ENCODE data around the gene RNF182.

The RNF182 gene

DNA sequence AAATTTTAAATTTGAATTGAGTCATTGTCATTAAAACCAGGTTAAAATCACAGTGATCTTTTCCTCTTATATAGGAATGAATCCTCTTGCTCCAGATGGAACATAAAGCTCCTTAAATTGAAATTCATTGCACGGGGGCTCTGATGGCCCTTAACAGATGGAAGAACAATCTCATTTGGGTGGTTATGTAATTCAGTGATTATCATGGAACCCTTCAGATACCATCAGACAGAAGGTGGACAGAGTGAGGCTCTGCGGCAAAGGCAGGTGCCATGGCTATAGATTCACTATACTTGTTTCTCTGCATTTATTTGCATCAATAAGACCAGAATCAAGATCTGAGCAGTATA, 17.8 kb upstream of the RNF182 start:
- H3K9ac ChIP-seq (ENCODE audit: low read length) = no peak overlapping the region
- no peaks in the 10 kb centered on the region for H3K27me3 ChIP-seq (ENCODE audit: control insufficient read depth, insufficient read depth, low read length)
- H3K4me3 ChIP-seq (ENCODE audit: low read length) = no peak overlapping the region
- no peaks in the 10 kb centered on the region for H3K36me3 ChIP-seq (ENCODE audit: control insufficient read depth, low read depth, low read length)
- no peaks in the 10 kb centered on the region for H3K9me3 ChIP-seq (ENCODE audit: control insufficient read depth, low read depth, low read length)
- no peak overlapping the region for H3K27ac ChIP-seq (ENCODE audit: low read length)
- peaks cover 4% of the 10 kb centered on the region for H3K4me1 ChIP-seq (ENCODE audit: control insufficient read depth, low read depth, low read length)

DNA sequence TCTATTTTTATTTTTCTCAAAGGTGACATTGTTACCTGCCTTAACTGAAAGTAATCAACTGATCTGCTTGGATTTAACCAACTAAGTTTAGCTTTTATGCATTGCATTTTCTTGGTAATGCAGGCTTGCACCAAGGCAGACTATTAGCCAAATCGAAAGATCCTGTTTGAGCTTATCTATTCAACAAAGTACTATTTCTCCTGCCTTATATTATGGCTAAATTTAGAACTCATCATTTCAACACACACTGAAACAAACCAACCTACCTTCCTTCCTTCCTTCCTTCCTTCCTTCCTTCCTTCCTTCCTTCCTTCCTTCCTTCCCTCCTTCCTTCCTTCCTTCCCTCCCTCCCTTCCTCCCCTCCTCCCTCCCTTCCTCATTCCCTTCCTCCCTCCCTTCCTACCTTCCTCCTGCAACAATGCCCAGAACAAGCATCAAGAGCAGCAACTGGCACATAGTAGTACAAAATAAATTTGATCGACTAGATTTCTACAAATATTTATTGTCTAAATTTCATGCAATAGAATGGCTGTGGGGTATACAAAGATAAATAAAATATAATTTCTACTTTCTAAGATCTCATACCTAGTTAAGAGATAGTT, 17.0 kb upstream of the RNF182 start:
- Histone ChIP-seq H3K4me3 (ENCODE audit: low read length) (no peak overlapping the region), H3K27me3 (ENCODE audit: control insufficient read depth, insufficient read depth, low read length) (no peaks in the 10 kb centered on the region), H3K27ac (ENCODE audit: low read length) (no peak overlapping the region), H3K9me3 (ENCODE audit: control insufficient read depth, low read depth, low read length) (no peaks in the 10 kb centered on the region), H3K36me3 (ENCODE audit: control insufficient read depth, low read depth, low read length) (no peaks in the 10 kb centered on the region), H3K9ac (ENCODE audit: low read length) (no peak overlapping the region), H3K4me1 (ENCODE audit: control insufficient read depth, low read depth, low read length) (peaks cover 4% of the 10 kb centered on the region)

- Histone ChIP-seq H3K27me3 (ENCODE audit: control insufficient read depth, insufficient read depth, low read length) (no peaks in the 10 kb centered on the region), H3K9me3 (ENCODE audit: control insufficient read depth, low read depth, low read length) (no peaks in the 10 kb centered on the region), H3K4me1 (ENCODE audit: control insufficient read depth, low read depth, low read length) (peaks cover 5% of the 10 kb centered on the region), H3K9ac (ENCODE audit: low read length) (no peak overlapping the region), H3K4me3 (ENCODE audit: low read length) (no peak overlapping the region), H3K27ac (ENCODE audit: low read length) (no peak overlapping the region), H3K36me3 (ENCODE audit: control insufficient read depth, low read depth, low read length) (no peaks in the 10 kb centered on the region)
Observed at GRCh38 chr6:13908955-13909381, 15.8 kb upstream of the RNF182 start.

- Histone ChIP-seq H3K9ac (ENCODE audit: low read length) (no peak overlapping the region), H3K36me3 (ENCODE audit: control insufficient read depth, low read depth, low read length) (no peaks in the 10 kb centered on the region), H3K4me3 (ENCODE audit: low read length) (no peak overlapping the region), H3K4me1 (ENCODE audit: control insufficient read depth, low read depth, low read length) (peaks cover 17% of the 10 kb centered on the region), H3K27me3 (ENCODE audit: control insufficient read depth, insufficient read depth, low read length) (no peaks in the 10 kb centered on the region), H3K27ac (ENCODE audit: low read length) (no peak overlapping the region), H3K9me3 (ENCODE audit: control insufficient read depth, low read depth, low read length) (no peaks in the 10 kb centered on the region)
Observed at GRCh38 chr6:13910443-13910842, 14.3 kb upstream of the RNF182 start.

- no peak overlapping the region for H3K4me3 ChIP-seq (ENCODE audit: low read length)
- H3K27me3 ChIP-seq (ENCODE audit: control insufficient read depth, insufficient read depth, low read length) = no peaks in the 10 kb centered on the region
- H3K9me3 ChIP-seq (ENCODE audit: control insufficient read depth, low read depth, low read length) = no peaks in the 10 kb centered on the region
- peaks cover 22% of the 10 kb centered on the region for H3K4me1 ChIP-seq (ENCODE audit: control insufficient read depth, low read depth, low read length)
- H3K27ac ChIP-seq (ENCODE audit: low read length) = no peak overlapping the region
- H3K36me3 ChIP-seq (ENCODE audit: control insufficient read depth, low read depth, low read length) = no peaks in the 10 kb centered on the region
- H3K9ac ChIP-seq (ENCODE audit: low read length) = no peak overlapping the region
Observed at GRCh38 chr6:13911337-13911736, 13.4 kb upstream of the RNF182 start.

GRCh38 chr6:13913226-13914001, 11.3 kb upstream of the RNF182 start:
- H3K27me3 ChIP-seq (ENCODE audit: control insufficient read depth, insufficient read depth, low read length) = no peaks in the 10 kb centered on the region
- H3K9ac ChIP-seq (ENCODE audit: low read length) = no peak overlapping the region
- no peak overlapping the region for H3K4me3 ChIP-seq (ENCODE audit: low read length)
- H3K9me3 ChIP-seq (ENCODE audit: control insufficient read depth, low read depth, low read length) = no peaks in the 10 kb centered on the region
- peaks cover 22% of the 10 kb centered on the region for H3K4me1 ChIP-seq (ENCODE audit: control insufficient read depth, low read depth, low read length)
- H3K27ac ChIP-seq (ENCODE audit: low read length) = no peak overlapping the region
- no peaks in the 10 kb centered on the region for H3K36me3 ChIP-seq (ENCODE audit: control insufficient read depth, low read depth, low read length)

DNA sequence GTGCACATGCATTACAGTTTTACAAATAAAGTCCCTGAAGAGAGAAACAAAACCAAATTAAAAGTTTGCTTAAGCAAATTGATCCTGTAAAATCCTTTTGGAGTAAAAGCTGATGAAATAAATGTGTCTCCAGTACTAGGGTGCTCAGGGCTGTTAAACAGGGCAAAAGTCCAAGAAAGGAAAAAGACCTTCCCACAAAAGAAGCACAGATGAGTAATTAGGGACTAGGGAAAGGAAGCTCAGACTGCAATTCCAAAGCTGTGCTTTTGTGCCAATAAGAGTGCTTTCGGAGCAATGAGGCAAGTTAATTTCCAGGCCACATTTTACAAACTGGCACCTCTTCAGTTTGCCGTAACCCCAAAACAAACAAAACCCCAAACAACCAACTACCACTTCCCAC, 10.4 kb upstream of the RNF182 start:
- Histone ChIP-seq H3K9me3 (ENCODE audit: control insufficient read depth, low read depth, low read length) (no peaks in the 10 kb centered on the region), H3K36me3 (ENCODE audit: control insufficient read depth, low read depth, low read length) (no peaks in the 10 kb centered on the region), H3K27me3 (ENCODE audit: control insufficient read depth, insufficient read depth, low read length) (no peaks in the 10 kb centered on the region), H3K4me1 (ENCODE audit: control insufficient read depth, low read depth, low read length) (peaks cover 18% of the 10 kb centered on the region), H3K9ac (ENCODE audit: low read length) (no peak overlapping the region), H3K27ac (ENCODE audit: low read length) (no peak overlapping the region), H3K4me3 (ENCODE audit: low read length) (no peak overlapping the region)

GRCh38 chr6:13915561-13916229, 9.1 kb upstream of the RNF182 start:
- no peak overlapping the region for H3K9ac ChIP-seq (ENCODE audit: low read length)
- H3K27ac ChIP-seq (ENCODE audit: low read length) = no peak overlapping the region
- H3K36me3 ChIP-seq (ENCODE audit: control insufficient read depth, low read depth, low read length) = no peaks in the 10 kb centered on the region

DNA sequence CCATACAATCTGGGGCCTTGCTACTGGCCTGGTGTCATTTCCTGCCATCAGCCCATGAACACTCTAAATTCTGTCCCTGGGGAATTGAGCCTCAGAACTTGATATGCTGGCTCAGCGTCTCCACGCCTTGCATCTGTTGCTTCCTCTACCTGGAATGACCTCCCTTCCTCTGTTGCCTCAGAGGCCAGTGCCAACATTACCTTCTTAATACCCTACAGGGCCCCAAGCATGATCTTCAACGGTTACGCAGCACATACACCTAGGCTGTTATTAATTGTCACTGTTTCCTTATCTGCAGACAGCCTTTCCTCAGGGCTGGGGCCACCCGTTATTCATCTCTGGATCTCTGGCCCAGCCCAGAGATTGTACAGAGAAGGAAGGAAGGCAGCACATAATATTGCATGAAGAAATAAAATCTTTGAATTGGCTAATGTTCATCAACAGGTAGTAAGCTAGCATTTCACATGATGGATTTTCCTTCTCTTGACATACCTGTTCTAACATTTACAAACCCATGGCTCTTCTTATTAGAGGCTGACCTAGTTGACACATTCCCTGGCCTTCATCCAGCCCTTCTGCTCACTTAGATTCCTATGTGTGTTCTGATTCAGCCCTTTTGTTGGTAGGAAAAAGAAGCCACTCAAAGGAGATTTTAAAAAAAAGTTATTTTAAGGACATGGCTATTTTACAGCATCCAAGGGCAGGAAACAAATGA, 8.4 kb upstream of the RNF182 start:
- peaks cover 18% of the 10 kb centered on the region for H3K4me1 ChIP-seq (ENCODE audit: control insufficient read depth, low read depth, low read length)
- H3K36me3 ChIP-seq (ENCODE audit: control insufficient read depth, low read depth, low read length) = no peaks in the 10 kb centered on the region
- no peak overlapping the region for H3K4me3 ChIP-seq (ENCODE audit: low read length)
- H3K27me3 ChIP-seq (ENCODE audit: control insufficient read depth, insufficient read depth, low read length) = no peaks in the 10 kb centered on the region
- no peak overlapping the region for H3K27ac ChIP-seq (ENCODE audit: low read length)
- no peak overlapping the region for H3K9ac ChIP-seq (ENCODE audit: low read length)
- H3K9me3 ChIP-seq (ENCODE audit: control insufficient read depth, low read depth, low read length) = no peaks in the 10 kb centered on the region

More at GRCh38 chr6:13915561-13916229, 9.1 kb upstream of the RNF182 start:
- H3K27me3 ChIP-seq (ENCODE audit: control insufficient read depth, insufficient read depth, low read length) = no peaks in the 10 kb centered on the region
- H3K4me3 ChIP-seq (ENCODE audit: low read length) = no peak overlapping the region
- H3K4me1 ChIP-seq (ENCODE audit: control insufficient read depth, low read depth, low read length) = peaks cover 18% of the 10 kb centered on the region
- H3K9me3 ChIP-seq (ENCODE audit: control insufficient read depth, low read depth, low read length) = no peaks in the 10 kb centered on the region

DNA sequence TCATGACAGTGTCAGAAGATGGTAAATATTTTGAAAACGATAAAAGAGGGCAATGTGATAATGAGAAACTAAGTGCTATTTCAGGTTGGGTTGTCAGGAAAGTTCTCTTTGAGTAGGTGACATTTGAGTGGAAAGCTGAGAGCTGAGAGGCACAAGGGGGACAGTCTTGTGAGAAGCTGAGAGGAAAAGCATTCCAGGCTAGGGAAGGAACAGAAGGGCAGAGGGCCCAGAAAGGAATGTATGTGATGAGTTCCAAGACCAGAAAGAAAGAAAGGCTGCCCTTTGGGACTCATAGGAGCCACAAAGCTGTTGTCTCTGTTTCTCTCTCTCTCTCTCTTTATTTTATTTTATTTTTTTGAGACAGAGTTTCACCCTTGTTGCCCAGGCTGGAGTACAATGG, 7.6 kb upstream of the RNF182 start:
- Histone ChIP-seq H3K27me3 (ENCODE audit: control insufficient read depth, insufficient read depth, low read length) (no peaks in the 10 kb centered on the region), H3K9ac (ENCODE audit: low read length) (no peak overlapping the region), H3K4me3 (ENCODE audit: low read length) (no peak overlapping the region)

GRCh38 chr6:13918686-13919250, 6.0 kb upstream of the RNF182 start:
- peaks cover 18% of the 10 kb centered on the region for H3K4me1 ChIP-seq (ENCODE audit: control insufficient read depth, low read depth, low read length)
- no peaks in the 10 kb centered on the region for H3K9me3 ChIP-seq (ENCODE audit: control insufficient read depth, low read depth, low read length)
- H3K9ac ChIP-seq (ENCODE audit: low read length) = no peak overlapping the region
- H3K27ac ChIP-seq (ENCODE audit: low read length) = no peak overlapping the region
- H3K27me3 ChIP-seq (ENCODE audit: control insufficient read depth, insufficient read depth, low read length) = peaks cover 13% of the 10 kb centered on the region
- H3K4me3 ChIP-seq (ENCODE audit: low read length) = no peak overlapping the region
- H3K36me3 ChIP-seq (ENCODE audit: control insufficient read depth, low read depth, low read length) = no peaks in the 10 kb centered on the region

More for the DNA sequence above, 7.6 kb upstream of the RNF182 start:
- Histone ChIP-seq H3K9me3 (ENCODE audit: control insufficient read depth, low read depth, low read length) (no peaks in the 10 kb centered on the region), H3K4me1 (ENCODE audit: control insufficient read depth, low read depth, low read length) (peaks cover 18% of the 10 kb centered on the region), H3K36me3 (ENCODE audit: control insufficient read depth, low read depth, low read length) (no peaks in the 10 kb centered on the region), H3K27ac (ENCODE audit: low read length) (no peak overlapping the region)

Measured in iPS-18a (cell line).